ENCODE measurements around the gene NUDT14. TPM values are rescaled to one million over a fixed set of nuclear protein-coding genes. Genes with fewer than 3 reads are reported as not detected.

NUDT14 gene
- polyA plus RNA-seq, 6 donors from 2014 or later = 4.4 to 20.6 (median 9.1) TPM

- Mint-ChIP-seq H3K4me1 (peaks cover 0 to 17% (median 6%) of the 10 kb centered on the region in 3 donors), H3K4me3 (no peak overlapping the region), H3K36me3 (no peaks in the 10 kb centered on the region), H3K27ac (peak overlapping the region in 1 of 6 donors; percentile 75), H3K9me3 (no peaks in the 10 kb centered on the region), H3K27me3 (peaks cover 0 to 8% (median 0%) of the 10 kb centered on the region in 3 donors)
- ATAC-seq (ENCODE audit: low read depth in 2 of 2) (no peak), DNase-seq (no peak)
Observed at GRCh38 chr14:105163040-105163742, 17.9 kb downstream of the NUDT14 start.

DNA sequence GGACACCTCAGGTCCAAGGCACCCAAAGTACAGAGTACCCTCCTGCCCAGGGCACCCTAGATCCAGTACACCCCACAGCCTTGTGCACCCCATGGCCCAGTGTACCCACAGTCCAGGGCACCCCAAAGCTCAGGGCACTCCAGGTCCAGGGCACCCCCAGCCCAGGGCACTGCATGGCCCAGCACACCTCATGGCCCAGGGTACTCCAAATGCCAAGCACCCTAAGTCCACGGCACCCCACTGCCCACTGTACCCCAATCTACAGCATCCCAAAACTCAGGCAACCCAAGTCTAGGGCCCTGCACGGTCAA, 18.5 kb downstream of the NUDT14 start:
- Mint-ChIP-seq H3K4me1 (peaks cover 0 to 17% (median 6%) of the 10 kb centered on the region in 3 donors), H3K4me3 (peak overlapping the region in 1 of 8 donors; percentile 36), H3K36me3 (no peaks in the 10 kb centered on the region), H3K27ac (peak overlapping the region in 1 of 6 donors; percentile 75), H3K27me3 (peaks cover 0 to 8% (median under 1%) of the 10 kb centered on the region in 3 donors), H3K9me3 (no peaks in the 10 kb centered on the region)
- DNase-seq = no peak
- no peak for ATAC-seq (ENCODE audit: low read depth in 2 of 2)

- ATAC-seq (ENCODE audit: low read depth in 2 of 2) (no peak), DNase-seq (no peak)
- peaks cover 0 to 3% (median 0%) of the 10 kb centered on the region in 7 donors for H3K9me3 Mint-ChIP-seq
- H3K27me3 Mint-ChIP-seq = peaks cover 0 to 13% (median 5%) of the 10 kb centered on the region in 3 donors
- H3K4me1 Mint-ChIP-seq = peaks cover 0 to 17% (median 6%) of the 10 kb centered on the region in 3 donors
- H3K4me3 Mint-ChIP-seq = peak overlapping the region in 1 of 8 donors; percentile 36
- peak overlapping the region in 3 of 6 donors; percentile 26 to 76 (median 38) for H3K27ac Mint-ChIP-seq
- peaks cover 0 to 5% of the 10 kb centered on the region in 2 donors for H3K36me3 Mint-ChIP-seq
Observed at GRCh38 chr14:105161964-105162668, 19.0 kb downstream of the NUDT14 start.

DNA sequence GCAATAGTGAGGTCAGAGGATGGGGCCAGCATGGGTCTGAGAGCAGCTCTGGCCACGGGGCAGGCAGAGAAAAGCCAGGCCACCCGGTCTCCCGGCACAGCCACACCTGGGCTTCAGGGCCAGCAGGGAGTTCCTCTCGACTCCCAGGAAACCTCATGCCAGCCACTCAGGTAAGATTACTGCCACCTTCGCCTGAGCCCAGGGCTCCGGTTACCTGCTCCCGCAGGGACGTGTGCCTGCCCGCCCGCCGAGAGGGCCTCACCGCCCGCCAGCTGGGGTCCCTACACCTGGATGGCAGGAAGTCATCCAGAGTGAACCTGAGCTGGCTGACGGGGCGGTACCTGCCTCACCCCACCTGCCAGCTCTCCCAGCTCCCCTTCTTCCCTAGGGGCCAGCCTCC, 19.8 kb downstream of the NUDT14 start:
- H3K9me3 Mint-ChIP-seq = peaks cover 0 to 3% (median 0%) of the 10 kb centered on the region in 7 donors
- H3K36me3 Mint-ChIP-seq = peaks cover 0 to 7% of the 10 kb centered on the region in 2 donors
- H3K27ac Mint-ChIP-seq = no peak overlapping the region
- ATAC-seq (ENCODE audit: low read depth in 2 of 2) (no peak), DNase-seq (no peak)
- H3K27me3 Mint-ChIP-seq = peaks cover 0 to 11% (median 9%) of the 10 kb centered on the region in 3 donors
- H3K4me1 Mint-ChIP-seq = peaks cover 0 to 17% (median 6%) of the 10 kb centered on the region in 3 donors
- no peak overlapping the region for H3K4me3 Mint-ChIP-seq

DNA sequence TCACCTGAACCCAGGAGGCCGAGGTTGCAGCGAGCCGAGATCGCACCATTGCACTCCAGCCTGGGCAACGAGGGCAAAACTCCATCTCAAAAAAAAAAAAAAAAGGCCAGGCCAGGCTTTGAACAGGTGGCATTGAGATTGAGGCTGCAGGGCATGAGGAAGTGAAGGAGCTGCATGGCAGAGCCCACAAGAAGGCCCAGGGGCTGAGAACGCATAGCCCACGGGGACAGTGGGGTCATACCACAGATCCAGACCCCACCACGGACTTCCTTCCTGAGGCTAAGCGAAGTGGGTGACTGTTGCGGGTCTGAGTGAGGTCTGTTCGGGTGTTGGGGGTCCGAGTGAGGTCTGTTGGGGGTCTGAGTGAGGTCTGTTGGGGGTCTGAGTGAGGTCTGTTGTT, 20.3 kb downstream of the NUDT14 start:
- DNase-seq = no peak
- Mint-ChIP-seq H3K4me3 (no peak overlapping the region), H3K27me3 (peaks cover 0 to 11% (median 9%) of the 10 kb centered on the region in 3 donors), H3K36me3 (peaks cover 0 to 7% of the 10 kb centered on the region in 2 donors), H3K9me3 (peaks cover 0 to 3% (median 0%) of the 10 kb centered on the region in 7 donors), H3K4me1 (peaks cover 0 to 17% (median 6%) of the 10 kb centered on the region in 3 donors), H3K27ac (peak overlapping the region in 1 of 6 donors; percentile 24)
- no peak for ATAC-seq (ENCODE audit: low read depth in 2 of 2)

DNA sequence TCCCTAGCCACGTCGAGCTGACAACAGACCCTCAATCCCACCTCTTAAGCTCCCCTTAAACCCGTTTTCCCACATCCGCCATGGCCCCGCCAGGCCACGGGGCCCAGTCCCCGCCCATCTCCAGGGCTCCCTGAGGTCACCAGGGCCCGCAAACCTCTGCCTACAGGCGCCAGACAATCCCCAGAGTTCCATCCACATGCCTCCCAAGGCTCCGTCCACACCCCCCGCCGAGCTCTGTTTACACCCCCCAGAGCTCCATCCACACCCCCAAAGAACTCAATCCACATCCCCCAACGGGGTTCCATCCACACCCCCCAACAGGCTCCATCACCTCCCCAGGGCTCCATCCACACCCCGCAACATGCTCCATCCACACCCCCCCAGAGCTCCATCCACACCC, 21.8 kb downstream of the NUDT14 start:
- Mint-ChIP-seq H3K27me3 (peaks cover 0 to 13% (median 11%) of the 10 kb centered on the region in 3 donors), H3K4me1 (peaks cover 0 to 5% (median 0%) of the 10 kb centered on the region in 3 donors), H3K9me3 (peaks cover 0 to 3% (median 0%) of the 10 kb centered on the region in 7 donors), H3K4me3 (no peak overlapping the region), H3K27ac (no peak overlapping the region), H3K36me3 (peaks cover 0 to 7% of the 10 kb centered on the region in 2 donors)
- DNase-seq (no peak), ATAC-seq (ENCODE audit: low read depth in 2 of 2) (no peak)

DNA sequence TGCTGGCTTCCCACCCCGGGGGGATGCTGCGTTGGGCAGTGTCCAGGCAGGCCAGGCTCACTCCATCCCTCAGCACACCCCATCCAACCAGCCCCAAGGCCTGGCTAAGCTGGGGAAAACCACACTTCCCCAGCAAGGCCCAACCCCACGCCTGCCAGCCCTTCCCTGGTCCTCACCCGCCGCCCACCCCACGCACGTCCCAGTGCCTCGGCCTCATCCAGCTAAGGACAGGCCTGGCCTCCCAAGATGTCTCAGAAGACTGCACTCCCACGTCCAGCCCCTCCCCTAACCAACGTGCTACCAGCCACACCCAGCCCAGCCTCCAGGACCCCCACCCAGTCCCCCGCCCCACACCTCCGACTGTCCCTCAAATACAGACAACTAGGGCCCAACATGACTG, 22.3 kb downstream of the NUDT14 start:
- peaks cover 0 to 7% of the 10 kb centered on the region in 2 donors for H3K36me3 Mint-ChIP-seq
- ATAC-seq (ENCODE audit: low read depth in 2 of 2) (no peak), DNase-seq (no peak)
- H3K9me3 Mint-ChIP-seq = peaks cover 0 to 3% (median 0%) of the 10 kb centered on the region in 7 donors
- H3K4me3 Mint-ChIP-seq = no peak overlapping the region
- no peak overlapping the region for H3K27ac Mint-ChIP-seq
- H3K27me3 Mint-ChIP-seq = peaks cover 0 to 15% (median 11%) of the 10 kb centered on the region in 3 donors
- H3K4me1 Mint-ChIP-seq = peaks cover 0 to 5% (median 0%) of the 10 kb centered on the region in 3 donors

GRCh38 chr14:105157872-105158271, 23.2 kb downstream of the NUDT14 start:
- H3K27me3 Mint-ChIP-seq = peaks cover 0 to 15% (median 11%) of the 10 kb centered on the region in 3 donors
- no peak overlapping the region for H3K27ac Mint-ChIP-seq
- H3K9me3 Mint-ChIP-seq = peaks cover 0 to 3% (median 0%) of the 10 kb centered on the region in 7 donors

DNA sequence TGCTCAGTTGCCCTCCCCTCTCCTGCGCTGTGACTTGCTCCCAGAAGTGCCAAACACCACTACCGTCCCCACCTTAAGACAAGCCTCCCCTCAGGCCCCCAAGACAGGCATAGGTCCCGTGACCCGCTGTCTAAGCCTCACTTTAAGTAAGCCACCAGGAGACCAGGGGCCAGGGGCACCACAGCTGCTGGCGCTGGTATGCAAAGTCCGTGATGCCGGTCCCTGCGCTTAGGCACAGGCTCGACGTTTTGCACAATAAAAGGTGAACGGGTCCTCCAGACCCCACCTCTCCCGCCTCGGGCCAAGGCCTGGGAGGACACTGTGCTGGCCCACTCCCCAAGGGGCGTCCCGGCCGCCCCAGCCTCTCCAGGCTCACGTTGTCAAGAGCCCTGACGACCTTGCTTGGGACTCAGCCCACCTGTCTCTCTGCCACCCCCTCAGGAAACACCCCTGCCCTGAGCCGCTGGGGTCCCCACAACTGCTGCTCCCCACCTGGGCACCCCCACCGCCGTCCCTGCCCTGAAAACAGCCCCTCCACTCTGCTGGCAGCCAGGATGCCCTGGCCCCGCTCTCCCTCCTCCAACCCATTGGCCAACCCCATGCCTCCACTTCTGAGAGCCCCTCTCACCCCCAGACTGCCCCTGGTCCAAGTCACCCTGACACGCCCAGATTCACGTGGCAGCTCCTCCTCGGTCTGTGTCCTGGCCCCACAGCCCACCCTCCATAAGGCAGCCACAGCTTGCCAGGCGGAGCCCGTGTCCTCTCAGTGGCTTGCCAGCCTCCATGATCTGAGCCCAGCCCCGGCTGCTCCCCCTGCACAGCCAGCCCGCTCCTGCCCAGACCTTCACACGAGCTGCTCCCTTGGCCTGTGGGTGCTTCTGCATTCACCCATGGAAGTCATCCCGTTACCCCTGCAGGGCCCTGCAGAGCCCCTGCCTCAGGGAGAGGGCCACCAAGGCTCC, 24.4 kb downstream of the NUDT14 start:
- Mint-ChIP-seq H3K9me3 (peaks cover 0 to 3% (median 0%) of the 10 kb centered on the region in 7 donors), H3K4me1 (peaks cover 0 to 5% (median 0%) of the 10 kb centered on the region in 3 donors), H3K27me3 (peaks cover 0 to 15% (median 11%) of the 10 kb centered on the region in 3 donors), H3K27ac (peak overlapping the region in 1 of 6 donors; percentile 44), H3K36me3 (peaks cover 0 to 7% of the 10 kb centered on the region in 2 donors), H3K4me3 (no peak overlapping the region)
- ATAC-seq (ENCODE audit: low read depth in 2 of 2) (no peak), DNase-seq (no peak)

More at GRCh38 chr14:105157872-105158271, 23.2 kb downstream of the NUDT14 start:
- peaks cover 0 to 5% (median 0%) of the 10 kb centered on the region in 3 donors for H3K4me1 Mint-ChIP-seq
- peaks cover 0 to 7% of the 10 kb centered on the region in 2 donors for H3K36me3 Mint-ChIP-seq
- ATAC-seq (ENCODE audit: low read depth in 2 of 2) (no peak), DNase-seq (no peak)
- no peak overlapping the region for H3K4me3 Mint-ChIP-seq

DNA sequence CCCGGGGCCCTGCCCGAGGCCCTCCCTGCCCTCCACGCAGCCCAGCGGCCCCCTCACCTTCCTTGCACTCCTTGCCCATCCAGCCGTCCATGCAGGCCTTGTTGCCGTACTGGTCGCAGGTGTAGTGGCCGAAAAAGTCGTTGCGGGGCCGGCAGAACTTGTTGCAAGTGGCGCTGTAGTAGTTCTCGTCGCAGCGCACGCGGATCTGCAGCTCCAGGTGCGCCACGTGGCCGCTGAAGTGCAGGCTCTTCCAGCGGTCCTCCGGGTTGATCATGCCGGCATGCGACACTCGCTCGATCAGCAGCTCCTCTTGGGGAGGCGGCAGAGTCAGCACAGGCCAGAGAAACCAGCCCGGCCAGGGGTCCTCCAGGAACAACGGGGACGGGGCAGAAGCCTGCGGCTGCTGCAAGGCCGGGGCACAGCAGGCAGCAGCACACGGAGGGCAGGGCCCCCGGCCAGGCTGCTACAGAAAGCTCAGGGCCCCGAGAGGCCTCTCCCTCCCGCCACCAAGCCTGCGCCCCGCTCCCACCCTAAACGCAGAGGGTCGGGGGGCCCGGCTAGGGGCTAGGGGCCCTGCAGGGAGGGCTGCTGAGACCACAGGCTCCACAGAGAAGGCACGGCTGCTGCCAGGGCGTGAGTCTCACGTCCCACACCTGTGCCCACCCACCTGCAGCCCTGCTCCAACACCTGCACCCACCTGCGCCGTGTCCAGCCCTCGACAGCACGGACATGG, 25.3 kb downstream of the NUDT14 start:
- ATAC-seq (ENCODE audit: low read depth in 2 of 2) (no peak), DNase-seq (no peak)
- H3K27me3 Mint-ChIP-seq = peaks cover 0 to 15% (median 11%) of the 10 kb centered on the region in 3 donors
- H3K27ac Mint-ChIP-seq = no peak overlapping the region
- peaks cover 0 to 3% (median 0%) of the 10 kb centered on the region in 7 donors for H3K9me3 Mint-ChIP-seq
- H3K36me3 Mint-ChIP-seq = peaks cover 0 to 7% of the 10 kb centered on the region in 2 donors
- H3K4me1 Mint-ChIP-seq = peaks cover 0 to 5% (median 0%) of the 10 kb centered on the region in 3 donors
- H3K4me3 Mint-ChIP-seq = no peak overlapping the region

DNA sequence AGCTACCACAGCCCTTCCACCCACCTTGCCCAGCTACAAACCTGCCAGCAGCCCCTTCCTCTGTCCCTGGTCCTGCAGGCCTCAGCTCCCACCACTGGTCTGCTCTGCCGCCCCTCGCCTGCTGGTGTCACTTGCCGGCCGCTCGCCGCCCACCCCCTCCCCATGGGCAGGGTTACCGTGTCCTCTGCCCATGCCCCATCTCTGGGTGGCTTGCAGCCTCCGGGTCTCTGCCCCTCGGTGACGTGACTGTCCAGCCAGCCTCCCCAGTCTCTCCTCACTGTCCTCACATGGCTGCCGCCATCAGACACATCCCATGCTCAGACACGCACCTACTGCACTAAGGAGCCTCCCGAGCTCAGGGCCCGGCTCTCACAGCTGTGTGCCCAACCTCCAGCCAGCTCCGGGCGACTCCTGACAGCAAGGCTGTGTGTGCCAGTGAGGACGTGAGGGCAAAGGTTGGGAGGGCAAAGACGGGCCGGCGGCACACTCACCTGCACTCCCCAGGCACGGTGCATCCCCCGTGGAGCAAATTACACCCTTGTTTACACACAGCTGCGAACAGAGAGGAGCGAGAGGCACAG, 26.0 kb downstream of the NUDT14 start:
- DNase-seq (no peak), ATAC-seq (ENCODE audit: low read depth in 2 of 2) (no peak)
- Mint-ChIP-seq H3K4me1 (peaks cover 0 to under 1% (median 0%) of the 10 kb centered on the region in 3 donors), H3K4me3 (no peak overlapping the region), H3K27ac (no peak overlapping the region), H3K36me3 (peaks cover 0 to 7% of the 10 kb centered on the region in 2 donors), H3K9me3 (peaks cover 0 to 3% (median 0%) of the 10 kb centered on the region in 7 donors), H3K27me3 (peaks cover 0 to 15% (median 11%) of the 10 kb centered on the region in 3 donors)

GRCh38 chr14:105154476-105154871, 26.6 kb downstream of the NUDT14 start:
- no peaks in the 10 kb centered on the region for H3K4me1 Mint-ChIP-seq
- peaks cover 0 to 15% (median 11%) of the 10 kb centered on the region in 3 donors for H3K27me3 Mint-ChIP-seq
- no peak for ATAC-seq (ENCODE audit: low read depth in 2 of 2)
- peaks cover 0 to 3% (median 0%) of the 10 kb centered on the region in 7 donors for H3K9me3 Mint-ChIP-seq
- H3K4me3 Mint-ChIP-seq = no peak overlapping the region
- peaks cover 0 to 7% of the 10 kb centered on the region in 2 donors for H3K36me3 Mint-ChIP-seq
- DNase-seq = no peak
- H3K27ac Mint-ChIP-seq = peak overlapping the region in 1 of 6 donors; percentile 74

All from naive B cell (primary cell).